ENCODE measurements around the gene PTX4.

Gene PTX4

GRCh38 chr16:1464894-1465566 lies 23.7 kb downstream of the PTX4 start:
- no peak overlapping the region for H3K4me3 ChIP-seq (ENCODE audit: low read length)
- no peaks in the 10 kb centered on the region for H3K9me3 ChIP-seq (ENCODE audit: control insufficient read depth, low read length)
- H3K27me3 ChIP-seq (replicated peaks; ENCODE audit: control insufficient read depth, insufficient read depth, low read length): no peaks in the 10 kb centered on the region
- H3K36me3 ChIP-seq (ENCODE audit: control insufficient read depth, insufficient read depth, low read length, severe bottlenecking): peaks cover 33% of the 10 kb centered on the region
- H3K4me1 ChIP-seq (ENCODE audit: control insufficient read depth, insufficient read depth, low read length): peaks cover 7% of the 10 kb centered on the region
- H3K9ac ChIP-seq (ENCODE audit: low read length): no peak overlapping the region
- no peak for DNase-seq (ENCODE audit: low read depth)

- peaks cover 3% of the 10 kb centered on the region for H3K4me1 ChIP-seq (ENCODE audit: control insufficient read depth, insufficient read depth, low read length)
- H3K36me3 ChIP-seq (ENCODE audit: control insufficient read depth, insufficient read depth, low read length, severe bottlenecking): peaks cover 34% of the 10 kb centered on the region
- no peak for DNase-seq (ENCODE audit: low read depth)
- H3K9ac ChIP-seq (ENCODE audit: low read length): no peak overlapping the region
- H3K27me3 ChIP-seq (replicated peaks; ENCODE audit: control insufficient read depth, insufficient read depth, low read length): no peaks in the 10 kb centered on the region
- H3K9me3 ChIP-seq (ENCODE audit: control insufficient read depth, low read length): no peaks in the 10 kb centered on the region
- no peak overlapping the region for H3K4me3 ChIP-seq (ENCODE audit: low read length)
Measured at GRCh38 chr16:1464196-1464893, 24.4 kb downstream of the PTX4 start.

GRCh38 chr16:1461146-1461545 lies 27.6 kb downstream of the PTX4 start:
- Histone ChIP-seq H3K27me3 (replicated peaks; ENCODE audit: control insufficient read depth, insufficient read depth, low read length) (no peaks in the 10 kb centered on the region), H3K4me1 (ENCODE audit: control insufficient read depth, insufficient read depth, low read length) (no peaks in the 10 kb centered on the region), H3K9me3 (ENCODE audit: control insufficient read depth, low read length) (no peaks in the 10 kb centered on the region), H3K36me3 (ENCODE audit: control insufficient read depth, insufficient read depth, low read length, severe bottlenecking) (peaks cover 50% of the 10 kb centered on the region), H3K9ac (ENCODE audit: low read length) (no peak overlapping the region), H3K4me3 (ENCODE audit: low read length) (no peak overlapping the region)
- DNase-seq (ENCODE audit: low read depth): no peak

GRCh38 chr16:1460602-1461138 lies 28.1 kb downstream of the PTX4 start:
- Histone ChIP-seq H3K27me3 (replicated peaks; ENCODE audit: control insufficient read depth, insufficient read depth, low read length) (no peaks in the 10 kb centered on the region), H3K9ac (ENCODE audit: low read length) (no peak overlapping the region), H3K9me3 (ENCODE audit: control insufficient read depth, low read length) (no peaks in the 10 kb centered on the region), H3K4me3 (ENCODE audit: low read length) (no peak overlapping the region), H3K36me3 (ENCODE audit: control insufficient read depth, insufficient read depth, low read length, severe bottlenecking) (peaks cover 55% of the 10 kb centered on the region), H3K4me1 (ENCODE audit: control insufficient read depth, insufficient read depth, low read length) (no peaks in the 10 kb centered on the region)
- DNase-seq (ENCODE audit: low read depth): no peak

GRCh38 chr16:1459967-1460366 lies 28.8 kb downstream of the PTX4 start:
- H3K9ac ChIP-seq (ENCODE audit: low read length): no peak overlapping the region
- peaks cover 61% of the 10 kb centered on the region for H3K36me3 ChIP-seq (ENCODE audit: control insufficient read depth, insufficient read depth, low read length, severe bottlenecking)
- no peaks in the 10 kb centered on the region for H3K4me1 ChIP-seq (ENCODE audit: control insufficient read depth, insufficient read depth, low read length)
- H3K27me3 ChIP-seq (replicated peaks; ENCODE audit: control insufficient read depth, insufficient read depth, low read length): no peaks in the 10 kb centered on the region
- no peak overlapping the region for H3K4me3 ChIP-seq (ENCODE audit: low read length)
- no peak for DNase-seq (ENCODE audit: low read depth)
- no peaks in the 10 kb centered on the region for H3K9me3 ChIP-seq (ENCODE audit: control insufficient read depth, low read length)

GRCh38 chr16:1458977-1459341 lies 29.8 kb downstream of the PTX4 start:
- peaks cover 67% of the 10 kb centered on the region for H3K36me3 ChIP-seq (ENCODE audit: control insufficient read depth, insufficient read depth, low read length, severe bottlenecking)
- H3K4me3 ChIP-seq (ENCODE audit: low read length): no peak overlapping the region
- H3K4me1 ChIP-seq (ENCODE audit: control insufficient read depth, insufficient read depth, low read length): no peaks in the 10 kb centered on the region
- no peaks in the 10 kb centered on the region for H3K27me3 ChIP-seq (replicated peaks; ENCODE audit: control insufficient read depth, insufficient read depth, low read length)
- H3K9ac ChIP-seq (ENCODE audit: low read length): no peak overlapping the region
- no peaks in the 10 kb centered on the region for H3K9me3 ChIP-seq (ENCODE audit: control insufficient read depth, low read length)
- DNase-seq (ENCODE audit: low read depth): no peak

GRCh38 chr16:1458336-1458976 lies 30.3 kb downstream of the PTX4 start:
- no peaks in the 10 kb centered on the region for H3K27me3 ChIP-seq (replicated peaks; ENCODE audit: control insufficient read depth, insufficient read depth, low read length)
- DNase-seq (ENCODE audit: low read depth): no peak
- H3K9ac ChIP-seq (ENCODE audit: low read length): no peak overlapping the region
- H3K9me3 ChIP-seq (ENCODE audit: control insufficient read depth, low read length): no peaks in the 10 kb centered on the region
- H3K4me3 ChIP-seq (ENCODE audit: low read length): no peak overlapping the region
- H3K36me3 ChIP-seq (ENCODE audit: control insufficient read depth, insufficient read depth, low read length, severe bottlenecking): peaks cover 68% of the 10 kb centered on the region
- no peaks in the 10 kb centered on the region for H3K4me1 ChIP-seq (ENCODE audit: control insufficient read depth, insufficient read depth, low read length)

- Histone ChIP-seq H3K4me1 (ENCODE audit: control insufficient read depth, insufficient read depth, low read length) (no peaks in the 10 kb centered on the region), H3K9ac (ENCODE audit: low read length) (no peak overlapping the region), H3K36me3 (ENCODE audit: control insufficient read depth, insufficient read depth, low read length, severe bottlenecking) (peaks cover 66% of the 10 kb centered on the region), H3K9me3 (ENCODE audit: control insufficient read depth, low read length) (no peaks in the 10 kb centered on the region), H3K27me3 (replicated peaks; ENCODE audit: control insufficient read depth, insufficient read depth, low read length) (no peaks in the 10 kb centered on the region), H3K4me3 (ENCODE audit: low read length) (no peak overlapping the region)
- no peak for DNase-seq (ENCODE audit: low read depth)
Measured at GRCh38 chr16:1457489-1458245, 31.1 kb downstream of the PTX4 start.

- H3K9me3 ChIP-seq (ENCODE audit: control insufficient read depth, low read length): no peaks in the 10 kb centered on the region
- H3K4me3 ChIP-seq (ENCODE audit: low read length): no peak overlapping the region
- H3K4me1 ChIP-seq (ENCODE audit: control insufficient read depth, insufficient read depth, low read length): no peaks in the 10 kb centered on the region
- H3K9ac ChIP-seq (ENCODE audit: low read length): no peak overlapping the region
- peaks cover 72% of the 10 kb centered on the region for H3K36me3 ChIP-seq (ENCODE audit: control insufficient read depth, insufficient read depth, low read length, severe bottlenecking)
- DNase-seq (ENCODE audit: low read depth): no peak
- H3K27me3 ChIP-seq (replicated peaks; ENCODE audit: control insufficient read depth, insufficient read depth, low read length): no peaks in the 10 kb centered on the region
Measured at GRCh38 chr16:1456951-1457350, 31.8 kb downstream of the PTX4 start.

GRCh38 chr16:1455190-1456171 lies 33.3 kb downstream of the PTX4 start:
- no peaks in the 10 kb centered on the region for H3K27me3 ChIP-seq (replicated peaks; ENCODE audit: control insufficient read depth, insufficient read depth, low read length)
- H3K4me3 ChIP-seq (ENCODE audit: low read length): no peak overlapping the region
- H3K4me1 ChIP-seq (ENCODE audit: control insufficient read depth, insufficient read depth, low read length): no peaks in the 10 kb centered on the region
- H3K36me3 ChIP-seq (ENCODE audit: control insufficient read depth, insufficient read depth, low read length, severe bottlenecking): peaks cover 73% of the 10 kb centered on the region
- DNase-seq (ENCODE audit: low read depth): no peak
- no peaks in the 10 kb centered on the region for H3K9me3 ChIP-seq (ENCODE audit: control insufficient read depth, low read length)
- no peak overlapping the region for H3K9ac ChIP-seq (ENCODE audit: low read length)

Measured in adipocyte (in vitro differentiated cells).